Vein endothelial cell (primary cell): Measurements from ENCODE around the gene CEP68. TPM values are rescaled to one million over a fixed set of nuclear protein-coding genes. Genes with fewer than 3 reads are reported as not detected.

Experiments
- total RNA-seq: library from RNA; depleted of rRNA; stranded (reverse); fragments of >200 nt; gene quantifications from 2 replicates; pipeline ENCODE4 v1.2.3, GENCODE V29; 2012

The CEP68 gene, protein sequence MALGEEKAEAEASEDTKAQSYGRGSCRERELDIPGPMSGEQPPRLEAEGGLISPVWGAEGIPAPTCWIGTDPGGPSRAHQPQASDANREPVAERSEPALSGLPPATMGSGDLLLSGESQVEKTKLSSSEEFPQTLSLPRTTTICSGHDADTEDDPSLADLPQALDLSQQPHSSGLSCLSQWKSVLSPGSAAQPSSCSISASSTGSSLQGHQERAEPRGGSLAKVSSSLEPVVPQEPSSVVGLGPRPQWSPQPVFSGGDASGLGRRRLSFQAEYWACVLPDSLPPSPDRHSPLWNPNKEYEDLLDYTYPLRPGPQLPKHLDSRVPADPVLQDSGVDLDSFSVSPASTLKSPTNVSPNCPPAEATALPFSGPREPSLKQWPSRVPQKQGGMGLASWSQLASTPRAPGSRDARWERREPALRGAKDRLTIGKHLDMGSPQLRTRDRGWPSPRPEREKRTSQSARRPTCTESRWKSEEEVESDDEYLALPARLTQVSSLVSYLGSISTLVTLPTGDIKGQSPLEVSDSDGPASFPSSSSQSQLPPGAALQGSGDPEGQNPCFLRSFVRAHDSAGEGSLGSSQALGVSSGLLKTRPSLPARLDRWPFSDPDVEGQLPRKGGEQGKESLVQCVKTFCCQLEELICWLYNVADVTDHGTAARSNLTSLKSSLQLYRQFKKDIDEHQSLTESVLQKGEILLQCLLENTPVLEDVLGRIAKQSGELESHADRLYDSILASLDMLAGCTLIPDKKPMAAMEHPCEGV
- total RNA-seq, result 31.0 and 32.0 TPM in 2 replicates

DNA sequence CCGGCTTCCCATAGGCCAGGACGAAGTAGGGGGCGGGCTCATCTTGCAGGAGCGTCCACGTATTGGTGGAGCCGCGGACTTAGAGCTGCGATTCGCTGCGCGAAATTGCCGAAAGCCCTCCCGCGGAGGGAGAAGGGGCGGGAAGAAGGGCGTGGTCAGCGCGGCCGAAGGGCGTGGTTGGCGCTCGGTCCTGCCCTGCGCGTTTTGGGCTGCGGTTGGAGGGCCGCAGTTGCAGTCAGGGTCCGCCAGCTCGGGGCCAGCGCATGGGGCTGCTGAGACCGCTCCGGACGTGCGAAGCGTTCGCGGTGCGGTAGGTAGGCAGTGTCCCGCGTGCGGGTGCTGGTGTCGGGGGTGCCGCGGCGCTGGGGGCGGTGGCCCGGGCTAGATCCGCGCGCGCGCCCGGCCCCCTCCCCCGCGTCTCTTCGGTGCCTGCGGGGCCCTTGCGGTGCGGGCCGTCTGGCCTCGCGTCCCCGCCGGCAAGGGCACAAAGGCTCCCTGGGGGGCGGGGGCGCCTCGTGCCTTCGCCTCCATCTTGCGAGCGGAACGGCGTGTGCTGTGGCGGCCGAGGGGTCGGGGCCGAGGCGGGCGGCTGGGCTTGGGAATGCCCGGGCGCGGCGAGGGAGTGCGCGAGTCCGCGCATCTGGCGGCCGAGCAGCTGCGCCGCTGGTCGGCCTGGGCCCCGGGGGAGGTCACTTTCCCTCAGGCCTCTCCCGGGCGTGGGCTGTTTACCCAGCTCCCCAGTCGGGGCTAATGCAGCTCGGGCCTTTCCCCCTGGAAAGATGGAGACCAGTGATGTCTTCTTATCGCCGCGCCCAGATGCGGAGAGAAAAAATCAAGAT lies at the start of gene CEP68:
Gene CEP68 (plus strand): TSS at position 202 of the 839 bp plus-strand sequence. CDS start 13,029 bp downstream, outside the sequence.

DNA sequence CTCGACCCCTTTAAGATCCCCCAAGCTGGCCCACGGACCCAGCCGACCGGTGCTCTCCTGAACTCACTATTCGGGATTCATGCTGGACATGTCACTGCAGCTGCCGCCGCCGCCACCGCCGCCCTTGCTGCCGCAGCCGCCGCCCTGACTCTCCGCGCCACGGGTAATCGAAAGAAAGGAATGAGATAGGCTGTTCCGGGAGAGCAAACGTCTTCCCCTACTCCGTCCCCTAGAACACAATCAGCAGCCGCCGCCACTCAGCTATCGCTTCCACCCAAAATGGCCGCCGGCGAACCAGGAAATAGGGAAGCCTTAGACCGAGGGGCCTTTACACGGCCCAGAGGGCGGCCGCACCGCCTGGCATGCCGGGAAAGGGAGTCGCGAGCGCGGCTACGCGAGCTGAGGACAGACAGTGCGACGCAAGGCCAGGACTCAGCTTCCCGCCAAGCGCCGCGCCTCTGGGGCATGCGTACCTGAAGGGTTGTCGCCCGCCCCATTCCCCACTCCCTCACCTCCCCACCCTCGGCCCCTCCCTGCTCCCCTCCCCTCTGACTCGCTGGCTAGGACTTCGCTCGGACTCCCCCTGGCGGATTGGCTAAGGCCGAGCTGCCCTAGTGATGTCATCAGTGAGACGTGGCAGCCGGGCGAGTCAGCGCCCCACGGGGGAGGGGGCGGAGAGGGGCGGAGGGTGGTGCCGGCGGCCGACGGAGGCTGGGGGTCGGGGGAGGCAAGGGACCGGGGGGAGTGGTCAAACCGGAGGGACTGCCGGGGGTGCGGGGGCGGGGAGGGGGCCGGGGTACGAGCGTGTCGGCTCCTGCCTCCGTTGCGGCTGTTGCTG lies 73.8 kb downstream of the CEP68 start, which contains the start of gene RAB1A:
Gene RAB1A (minus strand): TSS at position 281 of the 838 bp plus-strand sequence. CDS start 191 bp downstream, at position 90.

Other genes with a start within 250 kb of the CEP68 start
- 11.4 and 14.4 TPM in 2 replicates for gene SLC1A4, start 67.0 kb upstream of the CEP68 start, total RNA-seq
- gene RAB1A, start 73.7 kb downstream of the CEP68 start, total RNA-seq, result 77.1 and 80.0 TPM in 2 replicates
- gene ACTR2, start 171.4 kb downstream of the CEP68 start, total RNA-seq, result 109 and 129 TPM in 2 replicates